ENCODE measurements around the gene HELB. TPM values are rescaled to one million over a fixed set of nuclear protein-coding genes. Genes with fewer than 3 reads are reported as not detected.

The HELB gene
- total and polyA plus RNA-seq, 10 of the 15 experiments (the other 5 are each of a cell fraction or from before 2014, with no cell fraction given): 0.58 to 10.0 (median 4.4) TPM

GRCh38 chr12:66352899-66353298, 50.6 kb downstream of the HELB start:
- no peaks in the 10 kb centered on the region for H3K27me3 ChIP-seq (replicated peaks in 1 of 2; ENCODE audit: control insufficient read depth in 2 of 2, insufficient read depth in 2 of 2, low read length in 1 of 2)
- no peaks in the 10 kb centered on the region for H3K9me3 ChIP-seq (replicated peaks; ENCODE audit: control insufficient read depth, insufficient read depth, low read length)
- no peak overlapping the region for H3K4me2 ChIP-seq (ENCODE audit: control insufficient read depth, insufficient read depth)
- in situ Hi-C loops (cut with MboI): no loop called here
- no peaks in the 10 kb centered on the region for H3K36me3 ChIP-seq (ENCODE audit: control insufficient read depth in 2 of 2, insufficient read depth in 2 of 2, low read length in 1 of 2)
- DNase-seq (ENCODE audit: low read depth, low spot score) (no peak), ATAC-seq (no peak), FAIRE-seq (no peak)
- H3K27ac ChIP-seq (ENCODE audit: control insufficient read depth, insufficient read depth): no peak overlapping the region
- no peaks in the 10 kb centered on the region for H3K79me2 ChIP-seq (ENCODE audit: control insufficient read depth, insufficient read depth, low read length)
- RAD21 ChIA-PET (ENCODE audit: unreplicated experiment): interaction anchor here (0.7 kb wide), 1 partner anchor 39 kb away, joined by 3 read pairs; no protein-coding TSS in a partner anchor
- 88% methylated on average over 8 of the region's 8 CpGs for WGBS (ENCODE audit: insufficient coverage, insufficient replicate concordance, low lambda C conversion rate, missing lambda C conversion rate)
- SMC1A ChIA-PET (ENCODE audit: uncharacterized antibody, unreplicated experiment): interaction anchor here (0.6 to 1.1 kb wide), 2 partner anchors 62 to 194 kb away, joined by 3 read pairs; no protein-coding TSS in a partner anchor
- POLR2A ChIA-PET: no interaction called here
- BruUV-seq (replicated peaks): no TSS peak
- intact Hi-C loops (cut with micrococcal nuclease; ENCODE audit: unreplicated experiment): loop anchor here (2.0 kb wide), 2 partner anchors 46 to 342 kb away; no protein-coding TSS in a partner anchor
- H4K20me1 ChIP-seq (ENCODE audit: control insufficient read depth, insufficient read depth): no peaks in the 10 kb centered on the region
- H2AFZ ChIP-seq (ENCODE audit: control insufficient read depth, low read depth, low read length): no peak overlapping the region
- H3K4me1 ChIP-seq (ENCODE audit: control insufficient read depth, insufficient read depth, low read length): no peaks in the 10 kb centered on the region
- CTCF ChIA-PET: interaction anchor here (1.0 to 1.5 kb wide), 4 partner anchors 8 to 83 kb away, joined by 3 to 8 read pairs (median 3); no protein-coding TSS in a partner anchor
- H3K4me3 ChIP-seq: no peak overlapping the region
- H3K9ac ChIP-seq (ENCODE audit: control insufficient read depth, insufficient read depth, low read length): no peak overlapping the region
- TF ChIP-seq MYB (IDR thresholded peaks at IDR 0.05; ENCODE audit: borderline replicate concordance, low read depth, low read length) (no peak), HDAC2 (IDR thresholded peaks at IDR 0.05) (no peak), NFYA (IDR thresholded peaks at IDR 0.05; ENCODE audit: borderline replicate concordance, low read depth, low read length) (no peak), BHLHE40 (IDR thresholded peaks at IDR 0.05; ENCODE audit: borderline replicate concordance in 1 of 2, low read depth in 2 of 2, low read length in 1 of 2) (no peak), RFX5 (IDR thresholded peaks at IDR 0.05; ENCODE audit: low read depth, low read length) (no peak), POLR2AphosphoS5 (IDR thresholded peaks at IDR 0.05; ENCODE audit: low read length) (no peak), SUPT20H (IDR thresholded peaks at IDR 0.05; ENCODE audit: borderline replicate concordance, control insufficient read depth, low read depth, low read length) (no peak), POLR2AphosphoS2 (IDR thresholded peaks at IDR 0.05; ENCODE audit: low read depth, low read length) (no peak), RELA (IDR thresholded peaks at IDR 0.05; ENCODE audit: borderline replicate concordance, partially characterized antibody) (no peak), PBX3 (IDR thresholded peaks at IDR 0.05; ENCODE audit: insufficient replicate concordance, low read depth, low read length) (no peak)
- TF ChIP-seq, protein P1, sequence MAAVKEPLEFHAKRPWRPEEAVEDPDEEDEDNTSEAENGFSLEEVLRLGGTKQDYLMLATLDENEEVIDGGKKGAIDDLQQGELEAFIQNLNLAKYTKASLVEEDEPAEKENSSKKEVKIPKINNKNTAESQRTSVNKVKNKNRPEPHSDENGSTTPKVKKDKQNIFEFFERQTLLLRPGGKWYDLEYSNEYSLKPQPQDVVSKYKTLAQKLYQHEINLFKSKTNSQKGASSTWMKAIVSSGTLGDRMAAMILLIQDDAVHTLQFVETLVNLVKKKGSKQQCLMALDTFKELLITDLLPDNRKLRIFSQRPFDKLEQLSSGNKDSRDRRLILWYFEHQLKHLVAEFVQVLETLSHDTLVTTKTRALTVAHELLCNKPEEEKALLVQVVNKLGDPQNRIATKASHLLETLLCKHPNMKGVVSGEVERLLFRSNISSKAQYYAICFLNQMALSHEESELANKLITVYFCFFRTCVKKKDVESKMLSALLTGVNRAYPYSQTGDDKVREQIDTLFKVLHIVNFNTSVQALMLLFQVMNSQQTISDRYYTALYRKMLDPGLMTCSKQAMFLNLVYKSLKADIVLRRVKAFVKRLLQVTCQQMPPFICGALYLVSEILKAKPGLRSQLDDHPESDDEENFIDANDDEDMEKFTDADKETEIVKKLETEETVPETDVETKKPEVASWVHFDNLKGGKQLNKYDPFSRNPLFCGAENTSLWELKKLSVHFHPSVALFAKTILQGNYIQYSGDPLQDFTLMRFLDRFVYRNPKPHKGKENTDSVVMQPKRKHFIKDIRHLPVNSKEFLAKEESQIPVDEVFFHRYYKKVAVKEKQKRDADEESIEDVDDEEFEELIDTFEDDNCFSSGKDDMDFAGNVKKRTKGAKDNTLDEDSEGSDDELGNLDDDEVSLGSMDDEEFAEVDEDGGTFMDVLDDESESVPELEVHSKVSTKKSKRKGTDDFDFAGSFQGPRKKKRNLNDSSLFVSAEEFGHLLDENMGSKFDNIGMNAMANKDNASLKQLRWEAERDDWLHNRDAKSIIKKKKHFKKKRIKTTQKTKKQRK (IDR thresholded peaks at IDR 0.05; ENCODE audit: low read depth, low read length): no peak
- TF ChIP-seq, protein P2, sequence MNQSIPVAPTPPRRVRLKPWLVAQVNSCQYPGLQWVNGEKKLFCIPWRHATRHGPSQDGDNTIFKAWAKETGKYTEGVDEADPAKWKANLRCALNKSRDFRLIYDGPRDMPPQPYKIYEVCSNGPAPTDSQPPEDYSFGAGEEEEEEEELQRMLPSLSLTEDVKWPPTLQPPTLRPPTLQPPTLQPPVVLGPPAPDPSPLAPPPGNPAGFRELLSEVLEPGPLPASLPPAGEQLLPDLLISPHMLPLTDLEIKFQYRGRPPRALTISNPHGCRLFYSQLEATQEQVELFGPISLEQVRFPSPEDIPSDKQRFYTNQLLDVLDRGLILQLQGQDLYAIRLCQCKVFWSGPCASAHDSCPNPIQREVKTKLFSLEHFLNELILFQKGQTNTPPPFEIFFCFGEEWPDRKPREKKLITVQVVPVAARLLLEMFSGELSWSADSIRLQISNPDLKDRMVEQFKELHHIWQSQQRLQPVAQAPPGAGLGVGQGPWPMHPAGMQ (IDR thresholded peaks at IDR 0.05; ENCODE audit: borderline replicate concordance): no peak
- TF ChIP-seq, protein P3, sequence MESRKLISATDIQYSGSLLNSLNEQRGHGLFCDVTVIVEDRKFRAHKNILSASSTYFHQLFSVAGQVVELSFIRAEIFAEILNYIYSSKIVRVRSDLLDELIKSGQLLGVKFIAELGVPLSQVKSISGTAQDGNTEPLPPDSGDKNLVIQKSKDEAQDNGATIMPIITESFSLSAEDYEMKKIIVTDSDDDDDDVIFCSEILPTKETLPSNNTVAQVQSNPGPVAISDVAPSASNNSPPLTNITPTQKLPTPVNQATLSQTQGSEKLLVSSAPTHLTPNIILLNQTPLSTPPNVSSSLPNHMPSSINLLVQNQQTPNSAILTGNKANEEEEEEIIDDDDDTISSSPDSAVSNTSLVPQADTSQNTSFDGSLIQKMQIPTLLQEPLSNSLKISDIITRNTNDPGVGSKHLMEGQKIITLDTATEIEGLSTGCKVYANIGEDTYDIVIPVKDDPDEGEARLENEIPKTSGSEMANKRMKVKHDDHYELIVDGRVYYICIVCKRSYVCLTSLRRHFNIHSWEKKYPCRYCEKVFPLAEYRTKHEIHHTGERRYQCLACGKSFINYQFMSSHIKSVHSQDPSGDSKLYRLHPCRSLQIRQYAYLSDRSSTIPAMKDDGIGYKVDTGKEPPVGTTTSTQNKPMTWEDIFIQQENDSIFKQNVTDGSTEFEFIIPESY (IDR thresholded peaks at IDR 0.05): no peak
